Body of pancreas (tissue), 4 donors: ENCODE data around the gene COBL. TPM values are rescaled to one million over a fixed set of nuclear protein-coding genes. Genes with fewer than 3 reads are reported as not detected.

Source experiments
- ATAC-seq: fragments of 150-250 bp; one replicate; pipeline ENCODE4 v1.9.1; 2016
- DNase-seq, 4 donors: peaks; one replicate each; pipeline ENCODE4 v3.0.0-alpha.2; 2019
- H3K27ac ChIP-seq, 4 donors: fragments of 200-600 bp; sonication (generic); 1 replicate in 3 of 4; 2 replicates in 1 of 4; pipeline versions ENCODE4 v1.5.1 to v1.6.1; 2016 to 2019; ENCODE audit warnings: mild to moderate bottlenecking in 1 of 4, mixed read lengths in 1 of 4, moderate library complexity in 1 of 4
- H3K27me3 ChIP-seq, 2 donors: fragments of 200-600 bp; sonication (generic); one replicate each; pipeline ENCODE4 v1.6.0; 2016; ENCODE audit warnings: mild to moderate bottlenecking in 1 of 2
- H3K36me3 ChIP-seq, 2 donors: fragments of 200-600 bp; sonication (generic); replicated peaks in 1 of 2; 2 replicates each; pipeline ENCODE4 v1.5.1; 2016; ENCODE audit warnings: low read depth in 2 of 2; ENCODE audit not compliant: insufficient read depth in 1 of 2
- H3K4me1 ChIP-seq: fragments of 200-600 bp; sonication (generic); one replicate; pipeline ENCODE4 v1.6.0; 2016
- H3K4me3 ChIP-seq, 2 donors: fragments of 200-600 bp; sonication (generic); 1 replicate in 1 of 2; 2 replicates in 1 of 2; pipeline ENCODE4 v1.5.1; 2016 to 2019
- H3K9me3 ChIP-seq, 3 donors: fragments of 200-600 bp; sonication (generic); 1 replicate in 2 of 3; 2 replicates in 1 of 3; pipeline ENCODE4 v1.5.1; 2016
- POLR2A ChIP-seq, 3 donors: fragments of 450-650 bp; IDR thresholded peaks; one replicate each; pipeline ENCODE4 v1.6.1; 2016; ENCODE audit warnings: antibody characterized with exemption in 3 of 3, mild to moderate bottlenecking in 2 of 3
- WGBS, 2 donors: methylation state at CpG; one replicate each; pipeline ENCODE4 v1.1.5; 2017; 5-methylcytosine and 5-hydroxymethylcytosine counted together
- intact Hi-C: fragments of 100-400 bp; cut with DNase I; formaldehyde crosslinking; loops from one replicate; pipeline ENCODE4 v1.15.1; 2023
- total RNA-seq, 2 donors: library from RNA; depleted of rRNA; stranded (reverse); fragments of >200 nt; gene quantifications; one replicate each; pipeline ENCODE4 v1.1.0, GENCODE V29; 2016
- TF ChIP-seq, protein P1 (sequence below), 7 experiments: fragments of 450-650 bp in 4 of 7; fragments of 200-600 bp in 3 of 7; sonication (generic) in 3 of 7; IDR thresholded peaks; one replicate each; pipeline ENCODE4 v1.5.1; 2016 to 2019; ENCODE audit warnings: antibody characterized with exemption in 7 of 7

COBL gene
- total RNA-seq, 2 donors from 2014 or later, result 22.3 to 25.4 TPM

GRCh38 chr7:51328351-51328801, 11.8 kb upstream of the COBL start:
- Histone ChIP-seq H3K27me3 (no peaks in the 10 kb centered on the region), H3K9me3 (no peaks in the 10 kb centered on the region), H3K4me3 (no peak overlapping the region), H3K27ac (peak overlapping the region; percentile 54 to 71 (median 64)), H3K36me3 (no peaks in the 10 kb centered on the region), H3K4me1 (peaks cover 28% of the 10 kb centered on the region)
- WGBS, 2 donors, result 0 to 22% methylated on average over 1 of the region's 1 CpG
- DNase-seq, result peak in 2 of 4 donors; percentile 23 to 56
- ATAC-seq, result peak; percentile 91
- no peak for TF ChIP-seq POLR2A (IDR thresholded peaks at IDR 0.05)
- TF ChIP-seq, protein P1, sequence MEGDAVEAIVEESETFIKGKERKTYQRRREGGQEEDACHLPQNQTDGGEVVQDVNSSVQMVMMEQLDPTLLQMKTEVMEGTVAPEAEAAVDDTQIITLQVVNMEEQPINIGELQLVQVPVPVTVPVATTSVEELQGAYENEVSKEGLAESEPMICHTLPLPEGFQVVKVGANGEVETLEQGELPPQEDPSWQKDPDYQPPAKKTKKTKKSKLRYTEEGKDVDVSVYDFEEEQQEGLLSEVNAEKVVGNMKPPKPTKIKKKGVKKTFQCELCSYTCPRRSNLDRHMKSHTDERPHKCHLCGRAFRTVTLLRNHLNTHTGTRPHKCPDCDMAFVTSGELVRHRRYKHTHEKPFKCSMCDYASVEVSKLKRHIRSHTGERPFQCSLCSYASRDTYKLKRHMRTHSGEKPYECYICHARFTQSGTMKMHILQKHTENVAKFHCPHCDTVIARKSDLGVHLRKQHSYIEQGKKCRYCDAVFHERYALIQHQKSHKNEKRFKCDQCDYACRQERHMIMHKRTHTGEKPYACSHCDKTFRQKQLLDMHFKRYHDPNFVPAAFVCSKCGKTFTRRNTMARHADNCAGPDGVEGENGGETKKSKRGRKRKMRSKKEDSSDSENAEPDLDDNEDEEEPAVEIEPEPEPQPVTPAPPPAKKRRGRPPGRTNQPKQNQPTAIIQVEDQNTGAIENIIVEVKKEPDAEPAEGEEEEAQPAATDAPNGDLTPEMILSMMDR (IDR thresholded peaks at IDR 0.05), result no peak
- intact Hi-C loops, result no loop called here

- TF ChIP-seq POLR2A (IDR thresholded peaks at IDR 0.05), result no peak
- TF ChIP-seq, protein P1 (IDR thresholded peaks at IDR 0.05), result no peak
- no peak for ATAC-seq
- Histone ChIP-seq H3K27ac (peak overlapping the region in 3 of 4 donors; percentile 2 to 45 (median 20)), H3K36me3 (no peaks in the 10 kb centered on the region), H3K4me3 (no peak overlapping the region), H3K4me1 (peaks cover 28% of the 10 kb centered on the region), H3K27me3 (no peaks in the 10 kb centered on the region), H3K9me3 (no peaks in the 10 kb centered on the region)
- WGBS, 2 donors, result 80 to 85% methylated on average over 6 of the region's 6 CpGs
- DNase-seq, result no peak
- intact Hi-C loops, result no loop called here
These were observed 10.7 kb upstream of the COBL start for GRCh38 chr7:51327287-51327717.

DNA sequence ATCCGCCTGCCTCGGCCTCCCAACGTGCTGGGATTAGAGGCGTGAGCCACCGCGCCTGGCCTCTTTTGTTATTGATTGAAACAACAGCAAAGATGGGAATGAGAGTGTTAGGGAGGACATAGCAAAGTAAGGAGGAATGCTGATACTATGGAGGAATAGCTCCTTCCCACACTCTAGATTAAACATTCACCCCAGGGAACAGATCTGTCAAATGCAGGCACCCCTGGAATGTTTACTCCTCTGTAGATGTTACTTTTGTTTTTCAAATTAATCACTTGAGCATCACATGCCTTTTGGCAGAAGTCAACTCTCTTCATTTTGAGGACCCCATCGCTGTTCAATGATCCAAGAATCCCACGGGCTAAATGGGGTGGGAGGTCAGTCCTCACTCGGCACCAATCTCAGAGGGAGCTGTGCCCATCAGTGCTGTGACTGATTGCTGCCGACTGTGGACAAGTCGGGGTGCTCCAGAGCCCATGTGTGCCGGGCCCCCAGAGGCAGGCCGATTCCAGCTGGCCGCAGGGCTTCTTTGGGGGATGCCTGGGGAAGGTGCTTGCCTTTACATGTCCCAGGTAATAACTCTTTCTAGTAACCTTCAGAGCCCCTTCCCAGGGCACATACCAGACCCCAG, 10.2 kb upstream of the COBL start:
- H3K27me3 ChIP-seq, result no peaks in the 10 kb centered on the region
- intact Hi-C loops, result no loop called here
- no peak overlapping the region for H3K4me3 ChIP-seq
- no peaks in the 10 kb centered on the region for H3K9me3 ChIP-seq
- DNase-seq (no peak), ATAC-seq (no peak)
- peaks cover 28% of the 10 kb centered on the region for H3K4me1 ChIP-seq
- no peaks in the 10 kb centered on the region for H3K36me3 ChIP-seq
- peak overlapping the region in 3 of 4 donors; percentile 2 to 45 (median 20) for H3K27ac ChIP-seq
- 48 to 49% methylated on average over 10 to 14 of the region's 14 CpGs for WGBS, 2 donors
- TF ChIP-seq, protein P1 (IDR thresholded peaks at IDR 0.05), result no peak

GRCh38 chr7:51325908-51326307, 9.3 kb upstream of the COBL start:
- Histone ChIP-seq H3K36me3 (no peaks in the 10 kb centered on the region), H3K27ac (peak overlapping the region in 1 of 4 donors; percentile 45), H3K9me3 (no peaks in the 10 kb centered on the region), H3K4me1 (peaks cover 28% of the 10 kb centered on the region), H3K4me3 (no peak overlapping the region), H3K27me3 (no peaks in the 10 kb centered on the region)
- TF ChIP-seq, protein P1 (IDR thresholded peaks at IDR 0.05), result no peak
- no peak for TF ChIP-seq POLR2A (IDR thresholded peaks at IDR 0.05)
- no peak for DNase-seq
- ATAC-seq, result no peak
- intact Hi-C loops, result no loop called here

DNA sequence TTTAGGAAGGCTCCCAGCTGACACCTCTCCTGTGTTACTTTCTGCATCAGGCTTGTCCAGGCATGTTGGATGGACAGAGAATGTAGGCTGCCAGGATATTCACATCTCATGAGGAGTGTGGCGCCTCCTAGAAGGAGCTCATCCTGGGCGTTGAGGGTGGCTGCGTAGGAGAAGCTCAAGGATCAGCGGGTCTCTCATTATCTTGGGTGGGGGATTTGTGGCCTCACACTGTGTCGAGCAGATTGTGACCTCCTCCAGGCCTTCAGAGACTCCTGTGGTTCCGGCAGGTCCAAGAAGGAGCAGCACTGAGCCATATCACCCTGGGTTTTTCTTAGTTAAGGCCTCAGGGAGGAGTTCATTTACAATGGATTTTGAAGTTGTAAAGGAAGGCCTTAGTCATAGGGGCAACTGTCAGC, 8.7 kb upstream of the COBL start:
- no peaks in the 10 kb centered on the region for H3K36me3 ChIP-seq
- no peaks in the 10 kb centered on the region for H3K9me3 ChIP-seq
- WGBS, 2 donors, result 80 to 91% methylated on average over 5 to 6 of the region's 6 CpGs
- H3K27me3 ChIP-seq, result no peaks in the 10 kb centered on the region
- no peak overlapping the region for H3K4me3 ChIP-seq
- intact Hi-C loops, result no loop called here
- peaks cover 28% of the 10 kb centered on the region for H3K4me1 ChIP-seq
- DNase-seq (no peak), ATAC-seq (no peak)
- no peak for TF ChIP-seq POLR2A (IDR thresholded peaks at IDR 0.05)
- TF ChIP-seq, protein P1 (IDR thresholded peaks at IDR 0.05), result no peak
- no peak overlapping the region for H3K27ac ChIP-seq
